HG03432 (cell line): Measurements from ENCODE around the gene UBXN1.
"Not testable (repeated sequence)": the region's sequence is repeated elsewhere in the genome, so short reads cannot be mapped to it uniquely, and the experiment has no call there.

Experiments
- ATAC-seq: cut with Tn5 transposase; IDR thresholded peaks from one replicate; pipeline ENCODE4 v1.9.1; 2021; ENCODE audit warnings: mild to moderate bottlenecking, moderate library complexity; ENCODE audit not compliant: unreplicated experiment

UBXN1 gene

GRCh38 chr11:62709247-62710000 lies 30.6 kb upstream of the UBXN1 start:
- peak; percentile 66 for ATAC-seq

GRCh38 chr11:62708793-62709192 lies 29.9 kb upstream of the UBXN1 start:
- no peak for ATAC-seq

GRCh38 chr11:62708392-62708791 lies 29.5 kb upstream of the UBXN1 start:
- ATAC-seq = no peak

- no peak for ATAC-seq
These were observed 28.5 kb upstream of the UBXN1 start, which contains the start of the genes BSCL2 and GNG3 for GRCh38 chr11:62707277-62707861. Gene BSCL2, minus strand, starts transcription at chr11:62707424. Its CDS starts 229 bp downstream, at chr11:62707195. Gene GNG3, plus strand, starts transcription at chr11:62707676. Its CDS starts 620 bp downstream, at chr11:62708296.

GRCh38 chr11:62706850-62707247 lies 28.0 kb upstream of the UBXN1 start:
- no peak for ATAC-seq

- ATAC-seq = peak; percentile 73
These were observed 27.3 kb upstream of the UBXN1 start for GRCh38 chr11:62705880-62706849.

- no peak for ATAC-seq
These were observed 26.5 kb upstream of the UBXN1 start for GRCh38 chr11:62705413-62705812.

GRCh38 chr11:62703921-62704320 lies 25.0 kb upstream of the UBXN1 start:
- not testable (repeated sequence) for ATAC-seq

GRCh38 chr11:62702246-62702645 lies 23.4 kb upstream of the UBXN1 start:
- no peak for ATAC-seq

GRCh38 chr11:62694455-62695167 lies 15.7 kb upstream of the UBXN1 start:
- ATAC-seq = no peak

- ATAC-seq = not testable (repeated sequence)
These were observed 14.8 kb upstream of the UBXN1 start for GRCh38 chr11:62693624-62694023.

- no peak for ATAC-seq
These were observed 10.7 kb upstream of the UBXN1 start, which contains the start of gene LRRN4CL for GRCh38 chr11:62689421-62690183. Gene LRRN4CL, minus strand, starts transcription at chr11:62689530. Its CDS starts 1,022 bp downstream, at chr11:62688508.

GRCh38 chr11:62688491-62688890 lies 9.6 kb upstream of the UBXN1 start:
- ATAC-seq = no peak

GRCh38 chr11:62687508-62688396 lies 8.9 kb upstream of the UBXN1 start:
- no peak for ATAC-seq

GRCh38 chr11:62682518-62682917 lies 3.6 kb upstream of the UBXN1 start:
- no peak for ATAC-seq

GRCh38 chr11:62680825-62681240 lies 2.0 kb upstream of the UBXN1 start:
- ATAC-seq = no peak

- no peak for ATAC-seq
These were observed 472 bp downstream of the UBXN1 start for GRCh38 chr11:62678433-62678769.

GRCh38 chr11:62677714-62678113 lies 1.2 kb downstream of the UBXN1 start:
- ATAC-seq = no peak

GRCh38 chr11:62677156-62677555 lies 1.7 kb downstream of the UBXN1 start:
- no peak for ATAC-seq
